VCaP (cell line): Measurements from ENCODE around the gene ADARB2.
"Not testable (repeated sequence)": the region's sequence is repeated elsewhere in the genome, so short reads cannot be mapped to it uniquely, and the experiment has no call there.

Experiments used
- H3K27ac ChIP-seq: fragments of 450-650 bp; 2 replicates; pipeline ENCODE4 v1.5.1; 2017
- CTCF ChIP-seq: fragments of 450-650 bp; conservative IDR thresholded peaks from 2 replicates; pipeline ENCODE4 v1.5.1; 2017; ENCODE audit warnings: mild to moderate bottlenecking, moderate library complexity

The ADARB2 gene

GRCh38 chr10:1538531-1539061 is 198.7 kb downstream of the ADARB2 start:
- no peak for TF ChIP-seq CTCF
- H3K27ac ChIP-seq, result no peak overlapping the region

GRCh38 chr10:1538121-1538520 is 199.2 kb downstream of the ADARB2 start:
- H3K27ac ChIP-seq, result no peak overlapping the region
- no peak for TF ChIP-seq CTCF

GRCh38 chr10:1537449-1537848 is 199.9 kb downstream of the ADARB2 start:
- not testable (repeated sequence) for H3K27ac ChIP-seq

GRCh38 chr10:1536341-1536740 is 201.0 kb downstream of the ADARB2 start:
- no peak overlapping the region for H3K27ac ChIP-seq
- TF ChIP-seq CTCF, result no peak

GRCh38 chr10:1535301-1535965 is 201.9 kb downstream of the ADARB2 start:
- no peak for TF ChIP-seq CTCF
- H3K27ac ChIP-seq, result no peak overlapping the region

- H3K27ac ChIP-seq, result no peak overlapping the region
- no peak for TF ChIP-seq CTCF
These were observed 202.5 kb downstream of the ADARB2 start for GRCh38 chr10:1534820-1535219.

GRCh38 chr10:1532636-1533035 is 204.7 kb downstream of the ADARB2 start:
- no peak overlapping the region for H3K27ac ChIP-seq
- no peak for TF ChIP-seq CTCF

- TF ChIP-seq CTCF, result no peak
- H3K27ac ChIP-seq, result no peak overlapping the region
These were observed 205.3 kb downstream of the ADARB2 start for GRCh38 chr10:1531883-1532597.
